ENCODE results near the gene TRHDE.

- no peak for TF ChIP-seq POLR2A (IDR thresholded peaks at IDR 0.05; ENCODE audit: extremely low read depth, insufficient read length)
- no peak for TF ChIP-seq CTCF (IDR thresholded peaks at IDR 0.05; ENCODE audit: low read depth, low read length)
- no peak for TF ChIP-seq MAX (IDR thresholded peaks at IDR 0.05; ENCODE audit: low read depth, low read length)
- TF ChIP-seq MYC (IDR thresholded peaks at IDR 0.05; ENCODE audit: low read depth, low read length), result no peak
Observed at GRCh38 chr12:72472350-72472749, 200.2 kb downstream of the TRHDE start.

Data from NB4 (cell line).